GM12801 (cell line): ENCODE data around the gene TTLL11.

ENCODE experiments used
- CTCF ChIP-seq: IDR thresholded peaks from one replicate; pipeline ENCODE4 v1.5.1; 2011; ENCODE audit warnings: control low read depth; ENCODE audit not compliant: insufficient read length; ENCODE audit errors: extremely low read depth

Gene TTLL11

GRCh38 chr9:122056484-122056883, 36.6 kb downstream of the TTLL11 start:
- no peak for TF ChIP-seq CTCF

- no peak for TF ChIP-seq CTCF
Observed at GRCh38 chr9:122055701-122056100, 37.4 kb downstream of the TTLL11 start.

- TF ChIP-seq CTCF: no peak
Observed at GRCh38 chr9:122053567-122054350, 39.3 kb downstream of the TTLL11 start.

GRCh38 chr9:122053064-122053463, 40.0 kb downstream of the TTLL11 start:
- TF ChIP-seq CTCF: no peak

- TF ChIP-seq CTCF: no peak
Observed at GRCh38 chr9:122051351-122052321, 41.5 kb downstream of the TTLL11 start.

- TF ChIP-seq CTCF: no peak
Observed at GRCh38 chr9:122050167-122050566, 42.9 kb downstream of the TTLL11 start.

GRCh38 chr9:122042056-122042455, 51.1 kb downstream of the TTLL11 start:
- no peak for TF ChIP-seq CTCF
